ENCODE data around the gene MARCHF4. TPM values are rescaled to one million over a fixed set of nuclear protein-coding genes. Genes with fewer than 3 reads are reported as not detected.
"Not testable (repeated sequence)": the region's sequence is repeated elsewhere in the genome, so short reads cannot be mapped to it uniquely, and the experiment has no call there.

MARCHF4 gene
- total RNA-seq, 1 donor from 2014 or later, result 6.1 TPM

DNA sequence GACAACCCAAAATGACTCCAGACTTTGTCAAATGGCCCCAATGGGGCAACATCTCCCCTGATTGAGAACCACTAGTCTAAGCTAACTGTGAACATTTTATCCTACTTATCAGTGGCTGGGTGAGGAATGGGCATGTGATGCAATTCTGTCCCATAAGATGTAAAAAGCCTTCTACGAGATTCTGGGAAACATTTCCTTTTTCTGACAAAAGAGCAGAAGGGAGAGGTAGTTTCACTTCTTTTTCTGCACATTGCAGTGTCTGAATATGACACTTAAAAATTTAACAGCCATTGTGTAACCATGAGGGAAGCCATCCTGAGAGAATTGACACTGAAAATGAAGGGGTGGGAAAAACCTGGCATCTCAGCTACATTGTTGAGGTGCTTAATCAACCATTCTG lies 17.3 kb upstream of the MARCHF4 start:
- no peak for DNase-seq (ENCODE audit: low spot score)
- H3K36me3 Mint-ChIP-seq (ENCODE audit: low read depth), result no peaks in the 10 kb centered on the region
- no peaks in the 10 kb centered on the region for H3K27me3 Mint-ChIP-seq (ENCODE audit: low read depth)
- H3K4me1 Mint-ChIP-seq (ENCODE audit: low read depth), result peaks cover 5% of the 10 kb centered on the region
- peaks cover 6% of the 10 kb centered on the region for H3K9me3 Mint-ChIP-seq (ENCODE audit: low read depth)
- H3K27ac Mint-ChIP-seq (ENCODE audit: unreplicated experiment), result peak overlapping the region; percentile 37
- no peak overlapping the region for H3K4me3 Mint-ChIP-seq (ENCODE audit: unreplicated experiment)
- TF ChIP-seq, protein P1, sequence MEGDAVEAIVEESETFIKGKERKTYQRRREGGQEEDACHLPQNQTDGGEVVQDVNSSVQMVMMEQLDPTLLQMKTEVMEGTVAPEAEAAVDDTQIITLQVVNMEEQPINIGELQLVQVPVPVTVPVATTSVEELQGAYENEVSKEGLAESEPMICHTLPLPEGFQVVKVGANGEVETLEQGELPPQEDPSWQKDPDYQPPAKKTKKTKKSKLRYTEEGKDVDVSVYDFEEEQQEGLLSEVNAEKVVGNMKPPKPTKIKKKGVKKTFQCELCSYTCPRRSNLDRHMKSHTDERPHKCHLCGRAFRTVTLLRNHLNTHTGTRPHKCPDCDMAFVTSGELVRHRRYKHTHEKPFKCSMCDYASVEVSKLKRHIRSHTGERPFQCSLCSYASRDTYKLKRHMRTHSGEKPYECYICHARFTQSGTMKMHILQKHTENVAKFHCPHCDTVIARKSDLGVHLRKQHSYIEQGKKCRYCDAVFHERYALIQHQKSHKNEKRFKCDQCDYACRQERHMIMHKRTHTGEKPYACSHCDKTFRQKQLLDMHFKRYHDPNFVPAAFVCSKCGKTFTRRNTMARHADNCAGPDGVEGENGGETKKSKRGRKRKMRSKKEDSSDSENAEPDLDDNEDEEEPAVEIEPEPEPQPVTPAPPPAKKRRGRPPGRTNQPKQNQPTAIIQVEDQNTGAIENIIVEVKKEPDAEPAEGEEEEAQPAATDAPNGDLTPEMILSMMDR (IDR thresholded peaks at IDR 0.05), result no peak

DNA sequence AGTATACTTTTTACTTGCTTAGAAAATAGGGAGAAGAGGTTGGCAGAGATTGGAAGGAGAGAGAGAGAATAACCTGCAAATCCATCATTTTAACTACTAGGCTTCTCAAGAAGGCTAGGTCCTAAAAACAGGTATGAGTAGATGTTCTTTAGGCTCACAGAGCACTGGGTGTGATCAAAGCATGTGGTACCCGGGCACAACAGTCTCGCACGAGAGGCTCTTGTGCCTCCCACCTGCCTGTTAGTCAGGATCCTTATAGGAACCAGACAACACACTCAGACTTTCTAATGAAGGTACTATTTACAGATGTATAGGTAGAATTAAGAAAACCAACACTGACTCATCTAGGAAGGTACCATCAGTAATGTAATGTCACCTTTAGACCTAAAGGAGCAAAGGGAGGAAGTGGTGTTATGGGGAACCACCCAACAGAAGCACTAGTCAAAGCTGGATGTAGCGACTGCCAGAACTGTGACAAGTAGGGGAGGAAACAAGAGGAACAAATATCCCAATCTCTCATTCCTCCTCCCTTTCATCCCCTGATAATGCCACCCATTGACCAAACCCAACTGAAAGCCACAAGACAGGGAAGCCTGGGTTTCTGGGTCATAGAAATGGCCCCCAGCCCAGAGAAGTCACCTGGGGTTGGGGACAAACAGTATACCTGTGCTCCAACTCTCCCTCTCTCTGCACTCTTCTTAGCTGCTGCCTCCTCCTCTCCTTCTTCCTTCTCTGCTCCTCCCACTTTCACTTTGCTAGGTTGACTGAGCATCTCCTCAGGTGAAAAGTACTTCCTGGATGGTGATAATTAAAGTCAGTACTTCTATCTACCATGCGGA lies 16.0 kb upstream of the MARCHF4 start:
- Mint-ChIP-seq H3K36me3 (ENCODE audit: low read depth) (no peaks in the 10 kb centered on the region), H3K27ac (ENCODE audit: unreplicated experiment) (no peak overlapping the region), H3K27me3 (ENCODE audit: low read depth) (no peaks in the 10 kb centered on the region), H3K4me3 (ENCODE audit: unreplicated experiment) (no peak overlapping the region), H3K9me3 (ENCODE audit: low read depth) (peaks cover 6% of the 10 kb centered on the region), H3K4me1 (ENCODE audit: low read depth) (peaks cover 5% of the 10 kb centered on the region)
- TF ChIP-seq, protein P1 (IDR thresholded peaks at IDR 0.05), result no peak
- DNase-seq (ENCODE audit: low spot score), result no peak

DNA sequence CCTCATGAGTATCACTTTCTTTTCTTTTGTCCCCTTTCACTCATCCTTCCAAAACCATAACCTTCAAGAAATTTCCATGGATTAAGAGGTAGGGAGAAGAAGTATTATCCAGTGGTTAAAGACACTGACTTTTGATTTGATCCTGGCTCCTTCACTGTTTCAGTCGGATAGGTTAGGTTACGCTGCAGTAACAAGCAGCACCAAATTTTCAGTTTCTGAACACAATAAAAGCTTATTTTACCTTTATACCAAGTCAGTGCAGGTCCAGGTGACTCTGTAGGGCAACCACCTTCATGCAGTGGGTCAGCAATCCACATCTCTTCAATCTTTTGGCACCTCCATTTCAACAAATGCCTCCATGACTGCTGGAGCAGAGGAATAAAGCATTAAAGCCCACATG lies 15.0 kb upstream of the MARCHF4 start:
- no peaks in the 10 kb centered on the region for H3K36me3 Mint-ChIP-seq (ENCODE audit: low read depth)
- H3K4me1 Mint-ChIP-seq (ENCODE audit: low read depth), result peaks cover 5% of the 10 kb centered on the region
- no peak overlapping the region for H3K27ac Mint-ChIP-seq (ENCODE audit: unreplicated experiment)
- no peak overlapping the region for H3K4me3 Mint-ChIP-seq (ENCODE audit: unreplicated experiment)
- no peaks in the 10 kb centered on the region for H3K27me3 Mint-ChIP-seq (ENCODE audit: low read depth)
- DNase-seq (ENCODE audit: low spot score), result no peak
- peaks cover 6% of the 10 kb centered on the region for H3K9me3 Mint-ChIP-seq (ENCODE audit: low read depth)
- TF ChIP-seq, protein P1 (IDR thresholded peaks at IDR 0.05), result no peak

DNA sequence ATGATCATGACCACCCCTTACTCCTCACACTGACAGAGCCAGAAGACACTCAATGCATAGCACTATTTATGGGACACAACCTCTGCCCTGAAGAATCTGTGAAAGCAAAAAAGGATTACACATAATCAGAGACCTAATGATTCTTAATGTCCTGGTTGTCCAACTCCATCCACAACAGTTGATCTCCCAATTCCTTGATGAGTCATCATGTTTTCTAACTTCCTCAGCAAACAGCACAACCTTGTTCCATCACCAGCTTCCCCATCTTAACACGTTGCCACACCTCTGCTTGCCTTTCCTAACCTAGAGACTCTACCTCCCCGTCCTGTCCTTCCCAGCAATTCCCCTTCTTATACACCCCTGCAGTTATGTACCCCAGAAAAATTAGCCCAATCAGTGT lies 13.2 kb upstream of the MARCHF4 start:
- H3K4me3 Mint-ChIP-seq (ENCODE audit: unreplicated experiment), result no peak overlapping the region
- H3K27ac Mint-ChIP-seq (ENCODE audit: unreplicated experiment), result no peak overlapping the region
- no peaks in the 10 kb centered on the region for H3K36me3 Mint-ChIP-seq (ENCODE audit: low read depth)
- TF ChIP-seq, protein P1 (IDR thresholded peaks at IDR 0.05), result no peak
- DNase-seq (ENCODE audit: low spot score), result no peak
- H3K4me1 Mint-ChIP-seq (ENCODE audit: low read depth), result peaks cover 5% of the 10 kb centered on the region
- H3K27me3 Mint-ChIP-seq (ENCODE audit: low read depth), result no peaks in the 10 kb centered on the region
- H3K9me3 Mint-ChIP-seq (ENCODE audit: low read depth), result peaks cover 6% of the 10 kb centered on the region

DNA sequence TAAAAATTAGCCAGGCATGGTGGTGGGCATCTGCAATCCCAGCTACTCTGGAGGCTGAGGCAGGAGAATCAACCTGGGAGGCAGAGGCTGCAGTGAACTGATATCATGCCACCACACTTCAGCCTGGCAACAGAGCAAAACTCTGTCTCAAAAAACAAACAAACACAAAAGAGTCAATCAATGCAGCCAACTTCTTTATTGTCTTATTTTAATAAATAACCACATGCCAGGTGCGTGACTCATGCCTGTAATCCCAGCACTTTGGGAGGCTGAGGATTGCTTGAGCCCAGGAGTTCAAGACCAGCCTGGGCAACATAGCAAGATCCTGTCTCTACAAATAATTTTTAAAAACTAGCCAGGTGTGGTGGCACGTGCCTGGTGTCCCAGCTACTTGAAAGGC lies 12.1 kb upstream of the MARCHF4 start:
- not testable (repeated sequence) for H3K4me1 Mint-ChIP-seq (ENCODE audit: low read depth); H3K27ac Mint-ChIP-seq (ENCODE audit: unreplicated experiment); H3K9me3 Mint-ChIP-seq (ENCODE audit: low read depth); H3K4me3 Mint-ChIP-seq (ENCODE audit: unreplicated experiment); H3K27me3 Mint-ChIP-seq (ENCODE audit: low read depth); DNase-seq (ENCODE audit: low spot score); H3K36me3 Mint-ChIP-seq (ENCODE audit: low read depth)

DNA sequence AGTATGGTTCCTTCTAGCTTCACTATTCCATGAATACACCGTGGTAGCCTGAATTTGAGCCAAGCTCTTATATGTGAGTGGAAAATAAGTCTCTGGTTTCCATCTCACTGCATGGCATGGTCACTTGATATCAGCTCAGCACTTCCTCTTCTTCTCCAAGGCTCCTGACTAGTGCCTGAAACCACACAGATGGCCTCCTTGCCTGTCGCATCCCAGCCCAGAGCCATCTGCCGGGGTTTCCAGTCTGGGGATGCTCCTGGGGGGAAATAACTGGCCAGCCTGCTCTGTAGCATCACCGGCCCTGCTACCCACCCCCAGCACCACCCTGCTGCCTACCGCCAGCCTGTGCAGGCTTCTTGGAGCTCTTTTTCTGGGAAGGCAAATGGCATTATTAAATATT lies 7.7 kb upstream of the MARCHF4 start:
- Mint-ChIP-seq H3K4me1 (ENCODE audit: low read depth) (peaks cover 16% of the 10 kb centered on the region), H3K27me3 (ENCODE audit: low read depth) (no peaks in the 10 kb centered on the region), H3K9me3 (ENCODE audit: low read depth) (no peaks in the 10 kb centered on the region), H3K27ac (ENCODE audit: unreplicated experiment) (no peak overlapping the region), H3K4me3 (ENCODE audit: unreplicated experiment) (no peak overlapping the region), H3K36me3 (ENCODE audit: low read depth) (no peaks in the 10 kb centered on the region)
- DNase-seq (ENCODE audit: low spot score), result no peak
- TF ChIP-seq, protein P1 (IDR thresholded peaks at IDR 0.05), result no peak

Measured in chondrocyte (in vitro differentiated cells).